GM23338 (cell line): ENCODE data around the gene ARL6IP1. TPM values are rescaled to one million over a fixed set of nuclear protein-coding genes. Genes with fewer than 3 reads are reported as not detected.
A peak's percentile ranks its signal among the peaks of the same experiment; 100 is the strongest.

ENCODE experiments used
- ATAC-seq: fragments of 200-7000 bp; cut with Tn5 transposase; 3 replicates; pipeline ENCODE4 v1.9.1; 2020
- DNase-seq: peaks from one replicate; pipeline ENCODE4 v3.0.0-alpha.2; 2015; ENCODE audit warnings: low spot score
- H2AFZ ChIP-seq: fragments of 200-600 bp; sonication (generic); 2 replicates; pipeline ENCODE4 v1.8.0; 2016; ENCODE audit warnings: antibody characterized with exemption, mild to moderate bottlenecking, moderate library complexity
- H3F3A ChIP-seq: fragments of 200-600 bp; sonication (generic); replicated peaks from 2 replicates; pipeline ENCODE4 v1.8.0; 2017; ENCODE audit warnings: antibody characterized with exemption, mixed run types, low read depth
- H3K27ac ChIP-seq: fragments of 200-600 bp; sonication (generic); 2 replicates; pipeline ENCODE4 v1.6.1; 2016; ENCODE audit warnings: low read depth
- H3K27me3 ChIP-seq: fragments of 200-600 bp; sonication (generic); 2 replicates; pipeline ENCODE4 v1.8.0; 2016; ENCODE audit warnings: mild to moderate bottlenecking, mixed run types, moderate library complexity; ENCODE audit not compliant: insufficient read depth
- H3K36me3 ChIP-seq: fragments of 200-600 bp; sonication (generic); 2 replicates; pipeline ENCODE4 v1.8.0; 2016; ENCODE audit warnings: mild to moderate bottlenecking; ENCODE audit not compliant: insufficient read depth
- H3K4me1 ChIP-seq: fragments of 200-600 bp; sonication (generic); 2 replicates; pipeline ENCODE4 v1.8.0; 2016; ENCODE audit warnings: mild to moderate bottlenecking, moderate library complexity; ENCODE audit not compliant: insufficient read depth
- H3K4me2 ChIP-seq: fragments of 200-600 bp; sonication (generic); 2 replicates; pipeline ENCODE4 v1.7.1; 2017; ENCODE audit warnings: mixed run types
- H3K4me3 ChIP-seq: fragments of 200-600 bp; sonication (generic); 2 replicates; pipeline ENCODE4 v1.6.1; 2016; ENCODE audit warnings: mixed run types
- H3K79me2 ChIP-seq: fragments of 200-600 bp; sonication (generic); replicated peaks from 2 replicates; pipeline ENCODE4 v1.8.0; 2017; ENCODE audit warnings: mild to moderate bottlenecking; ENCODE audit not compliant: insufficient read depth
- H3K9me2 ChIP-seq: fragments of 200-600 bp; sonication (generic); 2 replicates; pipeline ENCODE4 v1.8.0; 2017; ENCODE audit not compliant: insufficient read depth
- H4K20me1 ChIP-seq: fragments of 200-600 bp; sonication (generic); replicated peaks from 2 replicates; pipeline ENCODE4 v1.8.0; 2017; ENCODE audit warnings: mild to moderate bottlenecking; ENCODE audit not compliant: insufficient read depth
- H3K27ac Mint-ChIP-seq: 2 replicates; pipeline ENCODE4 v1.8.0; 2020; ENCODE audit warnings: inconsistent platforms, mild to moderate bottlenecking, moderate library complexity, mixed read lengths
- H3K27me3 Mint-ChIP-seq: 3 replicates; pipeline ENCODE4 v1.8.0; 2022; ENCODE audit warnings: low read depth, mild to moderate bottlenecking, moderate library complexity, mixed read lengths, inconsistent platforms; ENCODE audit not compliant: insufficient read depth, poor library complexity
- H3K36me3 Mint-ChIP-seq: 3 replicates; pipeline ENCODE4 v1.8.0; 2021; ENCODE audit warnings: low read depth, mild to moderate bottlenecking, inconsistent platforms, moderate library complexity, mixed read lengths
- H3K4me1 Mint-ChIP-seq: 3 replicates; pipeline ENCODE4 v1.8.0; 2020; ENCODE audit warnings: mild to moderate bottlenecking, inconsistent platforms, mixed read lengths
- H3K4me3 Mint-ChIP-seq: 3 replicates; pipeline ENCODE4 v1.8.0; 2021; ENCODE audit warnings: moderate library complexity, mild to moderate bottlenecking, inconsistent platforms, mixed read lengths
- H3K9me3 Mint-ChIP-seq: 3 replicates; pipeline ENCODE4 v1.8.0; 2020; ENCODE audit warnings: moderate library complexity, mild to moderate bottlenecking, inconsistent platforms, mixed read lengths
- CTCF ChIP-seq, 2 experiments: fragments of 200-600 bp in 1 of 2; sonication (generic) in 1 of 2; conservative IDR thresholded peaks; 2 replicates each; pipeline versions ENCODE4 v1.5.1 to v1.6.1; 2016 to 2017; ENCODE audit warnings: antibody characterized with exemption in 2 of 2, low read depth in 2 of 2, mild to moderate bottlenecking in 2 of 2, moderate library complexity in 1 of 2
- ETS1 ChIP-seq: IDR thresholded peaks from 2 replicates; pipeline ENCODE4 v1.6.1; 2016; ENCODE audit warnings: antibody characterized with exemption
- EZH2 ChIP-seq: fragments of 200-600 bp; sonication (generic); IDR thresholded peaks from one replicate; pipeline ENCODE4 v1.8.0; 2017; ENCODE audit warnings: antibody characterized with exemption, mild to moderate bottlenecking, low read depth; ENCODE audit not compliant: unreplicated experiment
- EZH2phosphoT487 ChIP-seq: fragments of 200-600 bp; sonication (generic); IDR thresholded peaks from one replicate; pipeline ENCODE4 v1.8.1; 2018; ENCODE audit warnings: antibody characterized with exemption; ENCODE audit not compliant: unreplicated experiment
- POLR2AphosphoS5 ChIP-seq: IDR thresholded peaks from 2 replicates; pipeline ENCODE4 v1.6.1; 2016; ENCODE audit warnings: antibody characterized with exemption, low read depth
- REST ChIP-seq: IDR thresholded peaks from one replicate; pipeline ENCODE4 v1.6.1; 2018; ENCODE audit warnings: antibody characterized with exemption; ENCODE audit not compliant: unreplicated experiment
- ZNF114 ChIP-seq: fragments of 250-450 bp; sonication (Bioruptor Pico); IDR thresholded peaks from 2 replicates; pipeline ENCODE4 v1.5.0; 2020; ENCODE audit warnings: mild to moderate bottlenecking, moderate library complexity
- ZNF462 ChIP-seq: fragments of 250-450 bp; sonication (Bioruptor Pico); IDR thresholded peaks from 2 replicates; pipeline ENCODE4 v1.5.0; 2020; ENCODE audit warnings: mild to moderate bottlenecking, moderate library complexity
- polyA plus RNA-seq: library from polyadenylated mRNA; unstranded; fragments of >200 nt; fragmentation: Nextera tagmentation; extraction: Ambion mirVana; gene quantifications from 2 replicates; pipeline ENCODE4 v1.2.1, GENCODE V29; 2016
- total RNA-seq: library from RNA; depleted of rRNA; stranded (reverse); fragments of >200 nt; shearing (Covaris generic); gene quantifications from 2 replicates; pipeline ENCODE4 v1.2.3, GENCODE V29; 2014

Gene ARL6IP1
- total and polyA plus RNA-seq, 2 experiments from 2014 or later, result 192 to 250 TPM

GRCh38 chr16:18789850-18790706 is 11.3 kb downstream of the ARL6IP1 start, which contains the start of gene RPS15A (continued):
- TF ChIP-seq ZNF462 (CRISPR knock-in tag) (no peak), ZNF114 (no peak)

- TF ChIP-seq POLR2AphosphoS5, result no peak
- TF ChIP-seq EZH2, result no peak
- TF ChIP-seq ETS1, result no peak
- no peak for TF ChIP-seq REST
- no peak for TF ChIP-seq ZNF114
- no peak for TF ChIP-seq EZH2phosphoT487
- TF ChIP-seq CTCF (conservative IDR thresholded peaks at IDR 0.05; ENCODE audit: low read depth in 2 of 2), result no peak
- H3K27me3 Mint-ChIP-seq, result peaks cover 12% of the 10 kb centered on the region
- Histone ChIP-seq H2AFZ (no peak overlapping the region), H3K27me3 (no peaks in the 10 kb centered on the region), H3K27ac (peak overlapping the region; percentile 91), H3K79me2 (peaks cover 57% of the 10 kb centered on the region), H3K4me3 (peak overlapping the region; percentile 99), H3K9me2 (no peaks in the 10 kb centered on the region), H4K20me1 (peaks cover 58% of the 10 kb centered on the region), H3K4me1 (peaks cover 29% of the 10 kb centered on the region), H3K4me2 (peak overlapping the region; percentile 95), H3F3A (peaks cover 55% of the 10 kb centered on the region), H3K36me3 (peaks cover 70% of the 10 kb centered on the region)
- no peaks in the 10 kb centered on the region for H3K9me3 Mint-ChIP-seq
- H3K4me1 Mint-ChIP-seq, result peaks cover 36% of the 10 kb centered on the region
- H3K36me3 Mint-ChIP-seq, result peaks cover 94% of the 10 kb centered on the region
- ATAC-seq (no peak), DNase-seq (no peak)
- peak overlapping the region; percentile 95 for H3K4me3 Mint-ChIP-seq
- H3K27ac Mint-ChIP-seq, result peak overlapping the region; percentile 99
These were observed 11.9 kb downstream of the ARL6IP1 start for GRCh38 chr16:18789515-18789849.
